WTC11 (cell line): ENCODE results near the gene TBC1D22A. TPM values are rescaled to one million over a fixed set of nuclear protein-coding genes. Genes with fewer than 3 reads are reported as not detected.

ENCODE experiments used
- ATAC-seq: fragments of 200-7000 bp; cut with Tn5 transposase; 2 replicates; pipeline ENCODE4 v1.10.0; 2021; ENCODE audit warnings: mild to moderate bottlenecking, moderate library complexity
- CTCF ChIA-PET: fragments of 300-600 bp; sonication (Branson Sonifier 250); formaldehyde crosslinking; loops from one replicate; lab custom pipeline; 2021; ENCODE audit warnings: antibody characterized with exemption; lab: Charles Lee
- POLR2A ChIA-PET: fragments of 350-600 bp; sonication (Branson Sonifier 250); formaldehyde crosslinking; loops from one replicate; lab custom pipeline; 2021; ENCODE audit warnings: antibody characterized with exemption; lab: Charles Lee
- DNase-seq: peaks from one replicate; pipeline ENCODE4 v3.0.0; 2021; ENCODE audit warnings: low spot score
- H3K27ac Mint-ChIP-seq: 2 replicates; pipeline ENCODE4 v1.8.0; 2021; ENCODE audit warnings: mixed read lengths
- H3K27me3 Mint-ChIP-seq: 2 replicates; pipeline ENCODE4 v1.8.0; 2021; ENCODE audit warnings: low read depth, mild to moderate bottlenecking, moderate library complexity, mixed read lengths
- H3K36me3 Mint-ChIP-seq: 2 replicates; pipeline ENCODE4 v1.8.0; 2021; ENCODE audit warnings: mixed read lengths
- H3K4me1 Mint-ChIP-seq: 2 replicates; pipeline ENCODE4 v1.8.0; 2022; ENCODE audit warnings: mixed read lengths
- H3K4me3 Mint-ChIP-seq: 2 replicates; pipeline ENCODE4 v1.8.0; 2021; ENCODE audit warnings: mild to moderate bottlenecking, moderate library complexity, mixed read lengths
- H3K9me3 Mint-ChIP-seq: 2 replicates; pipeline ENCODE4 v1.8.0; 2021; ENCODE audit warnings: mixed read lengths
- AR ChIP-seq: fragments of 250-450 bp; sonication (Bioruptor Pico); IDR thresholded peaks from 2 replicates; pipeline ENCODE4 v1.9.0; 2021; ENCODE audit warnings: mild to moderate bottlenecking
- ATF1 ChIP-seq: sonication (generic); formaldehyde crosslinking; IDR thresholded peaks from 2 replicates; pipeline ENCODE4 v1.8.1; 2023; ENCODE audit warnings: mild to moderate bottlenecking, moderate library complexity, missing genetic modification reagents
- CREB1 ChIP-seq: sonication (generic); formaldehyde crosslinking; IDR thresholded peaks from 2 replicates; pipeline ENCODE4 v1.8.0; 2023; ENCODE audit warnings: mild to moderate bottlenecking, missing genetic modification reagents
- E2F4 ChIP-seq: sonication (generic); formaldehyde crosslinking; IDR thresholded peaks from 2 replicates; pipeline ENCODE4 v1.8.1; 2022; ENCODE audit warnings: low read depth, mild to moderate bottlenecking, moderate library complexity, missing genetic modification reagents, borderline replicate concordance
- ELF4 ChIP-seq: sonication (generic); formaldehyde crosslinking; IDR thresholded peaks from 2 replicates; pipeline ENCODE4 v1.8.1; 2022; ENCODE audit warnings: low read depth, mild to moderate bottlenecking, moderate library complexity, missing genetic modification reagents
- ETV6 ChIP-seq: sonication (generic); formaldehyde crosslinking; IDR thresholded peaks from 2 replicates; pipeline ENCODE4 v1.8.1; 2022; ENCODE audit warnings: mild to moderate bottlenecking, missing genetic modification reagents
- FOXJ3 ChIP-seq: sonication (generic); formaldehyde crosslinking; IDR thresholded peaks from 2 replicates; pipeline ENCODE4 v1.9.0; 2021; ENCODE audit warnings: missing genetic modification reagents, mild to moderate bottlenecking, borderline replicate concordance
- GABPB1 ChIP-seq: sonication (generic); formaldehyde crosslinking; IDR thresholded peaks from 2 replicates; pipeline ENCODE4 v1.8.1; 2023; ENCODE audit warnings: mild to moderate bottlenecking, missing genetic modification reagents
- IRF2 ChIP-seq: sonication (generic); formaldehyde crosslinking; IDR thresholded peaks from 2 replicates; pipeline ENCODE4 v1.8.0; 2022; ENCODE audit warnings: low read depth, missing genetic modification reagents, borderline replicate concordance
- MXD4 ChIP-seq: fragments of 250-450 bp; sonication (Bioruptor Pico); IDR thresholded peaks from 2 replicates; pipeline ENCODE4 v1.8.0; 2021; ENCODE audit warnings: mild to moderate bottlenecking, moderate library complexity, borderline replicate concordance
- MYBL2 ChIP-seq: sonication (generic); formaldehyde crosslinking; IDR thresholded peaks from 2 replicates; pipeline ENCODE4 v1.8.1; 2023; ENCODE audit warnings: mild to moderate bottlenecking, moderate library complexity, missing genetic modification reagents
- NFYB ChIP-seq: sonication (generic); formaldehyde crosslinking; conservative IDR thresholded peaks from 2 replicates; pipeline ENCODE4 v1.8.0; 2022; ENCODE audit warnings: low read depth, missing genetic modification reagents
- OVOL2 ChIP-seq: fragments of 250-450 bp; sonication (Bioruptor Pico); IDR thresholded peaks from 2 replicates; pipeline ENCODE4 v1.9.0; 2021; ENCODE audit warnings: mild to moderate bottlenecking, borderline replicate concordance
- PRRX2 ChIP-seq: fragments of 250-450 bp; sonication (Bioruptor Pico); IDR thresholded peaks from 2 replicates; pipeline ENCODE4 v1.8.0; 2021; ENCODE audit warnings: mild to moderate bottlenecking
- RORB ChIP-seq: fragments of 250-450 bp; sonication (Bioruptor Pico); IDR thresholded peaks from 2 replicates; pipeline ENCODE4 v1.9.0; 2021; ENCODE audit warnings: mild to moderate bottlenecking
- SMAD3 ChIP-seq: sonication (generic); formaldehyde crosslinking; IDR thresholded peaks from 2 replicates; pipeline ENCODE4 v1.8.0; 2022; ENCODE audit warnings: missing genetic modification reagents, mild to moderate bottlenecking, borderline replicate concordance
- SOX15 ChIP-seq: fragments of 250-450 bp; sonication (Bioruptor Pico); IDR thresholded peaks from 2 replicates; pipeline ENCODE4 v1.9.0; 2021; ENCODE audit warnings: mild to moderate bottlenecking
- TEAD4 ChIP-seq: sonication (generic); formaldehyde crosslinking; IDR thresholded peaks from 2 replicates; pipeline ENCODE4 v1.8.0; 2022; ENCODE audit warnings: mild to moderate bottlenecking, missing genetic modification reagents
- ZBTB21 ChIP-seq: sonication (generic); formaldehyde crosslinking; IDR thresholded peaks from 2 replicates; pipeline ENCODE4 v1.8.1; 2023; ENCODE audit warnings: mild to moderate bottlenecking, missing genetic modification reagents, borderline replicate concordance
- ZNF121 ChIP-seq: sonication (generic); formaldehyde crosslinking; IDR thresholded peaks from 2 replicates; pipeline ENCODE4 v1.8.0; 2023; ENCODE audit warnings: missing genetic modification reagents
- ZNF138 ChIP-seq: sonication (generic); formaldehyde crosslinking; conservative IDR thresholded peaks from 2 replicates; pipeline ENCODE4 v1.8.1; 2022; ENCODE audit warnings: mild to moderate bottlenecking, moderate library complexity, missing genetic modification reagents
- ZNF263 ChIP-seq: sonication (generic); formaldehyde crosslinking; IDR thresholded peaks from 2 replicates; pipeline ENCODE4 v1.8.1; 2022; ENCODE audit warnings: low read depth, mild to moderate bottlenecking, moderate library complexity, missing genetic modification reagents
- ZNF423 ChIP-seq: fragments of 250-450 bp; sonication (Bioruptor Pico); IDR thresholded peaks from 2 replicates; pipeline ENCODE4 v2.1.2; 2022; ENCODE audit warnings: mild to moderate bottlenecking, moderate library complexity
- ZNF671 ChIP-seq: fragments of 250-450 bp; sonication (Bioruptor Pico); IDR thresholded peaks from 2 replicates; pipeline ENCODE4 v1.8.0; 2021; ENCODE audit warnings: mild to moderate bottlenecking
- total RNA-seq: library from RNA; stranded (reverse); gene quantifications from 3 replicates; pipeline ENCODE4 v1.2.3, GENCODE V29; 2021
- TF ChIP-seq, protein P1 (sequence below): sonication (generic); formaldehyde crosslinking; IDR thresholded peaks from 2 replicates; pipeline ENCODE4 v1.8.1; 2022; ENCODE audit warnings: missing genetic modification reagents, borderline replicate concordance
- TF ChIP-seq, protein P2 (sequence below): sonication (generic); formaldehyde crosslinking; IDR thresholded peaks from 2 replicates; pipeline ENCODE4 v1.8.1; 2023; ENCODE audit warnings: mild to moderate bottlenecking, missing genetic modification reagents, moderate library complexity
- TF ChIP-seq, protein P3 (sequence below): fragments of 250-450 bp; sonication (Bioruptor Pico); IDR thresholded peaks from 2 replicates; pipeline ENCODE4 v1.8.0; 2021; ENCODE audit warnings: mild to moderate bottlenecking

TBC1D22A gene
- total RNA-seq, 1 experiment from 2014 or later: 18.1 TPM

GRCh38 chr22:46896166-46896565, 133.7 kb downstream of the TBC1D22A start:
- no peak for TF ChIP-seq CREB1 (CRISPR knock-in tag)
- no peak for TF ChIP-seq PRRX2 (CRISPR knock-in tag)
- TF ChIP-seq IRF2 (CRISPR knock-in tag): no peak
- TF ChIP-seq FOXJ3: no peak
- H3K27ac Mint-ChIP-seq: no peak overlapping the region
- H3K9me3 Mint-ChIP-seq: no peaks in the 10 kb centered on the region; the same call in 1 of the 2 replicates
- H3K4me3 Mint-ChIP-seq: no peak overlapping the region
- CTCF ChIA-PET: no interaction called here
- ATAC-seq (no peak), DNase-seq (no peak)
- POLR2A ChIA-PET: no interaction called here
- peaks cover 8% of the 10 kb centered on the region for H3K36me3 Mint-ChIP-seq
- no peaks in the 10 kb centered on the region for H3K4me1 Mint-ChIP-seq
- no peaks in the 10 kb centered on the region for H3K27me3 Mint-ChIP-seq

GRCh38 chr22:46896568-46897245, 134.3 kb downstream of the TBC1D22A start:
- peaks cover 8% of the 10 kb centered on the region for H3K36me3 Mint-ChIP-seq
- POLR2A ChIA-PET: no interaction called here
- H3K27ac Mint-ChIP-seq: 0 out of 2 replicates have a peak overlapping the region, but pooled peaks have one; percentile 3
- no peak for ATAC-seq
- CTCF ChIA-PET: no interaction called here
- no peaks in the 10 kb centered on the region; the same call in 1 of the 2 replicates for H3K4me1 Mint-ChIP-seq
- no peak overlapping the region for H3K4me3 Mint-ChIP-seq
- TF ChIP-seq E2F4 (CRISPR knock-in tag) (no peak), MXD4 (CRISPR knock-in tag) (no peak), SMAD3 (CRISPR knock-in tag) (no peak), ZNF138 (CRISPR knock-in tag) (no peak), ZNF423 (no peak), ZNF121 (CRISPR knock-in tag) (no peak), ATF1 (CRISPR knock-in tag) (no peak), AR (CRISPR knock-in tag) (no peak), SOX15 (no peak)
- TF ChIP-seq, protein P1, sequence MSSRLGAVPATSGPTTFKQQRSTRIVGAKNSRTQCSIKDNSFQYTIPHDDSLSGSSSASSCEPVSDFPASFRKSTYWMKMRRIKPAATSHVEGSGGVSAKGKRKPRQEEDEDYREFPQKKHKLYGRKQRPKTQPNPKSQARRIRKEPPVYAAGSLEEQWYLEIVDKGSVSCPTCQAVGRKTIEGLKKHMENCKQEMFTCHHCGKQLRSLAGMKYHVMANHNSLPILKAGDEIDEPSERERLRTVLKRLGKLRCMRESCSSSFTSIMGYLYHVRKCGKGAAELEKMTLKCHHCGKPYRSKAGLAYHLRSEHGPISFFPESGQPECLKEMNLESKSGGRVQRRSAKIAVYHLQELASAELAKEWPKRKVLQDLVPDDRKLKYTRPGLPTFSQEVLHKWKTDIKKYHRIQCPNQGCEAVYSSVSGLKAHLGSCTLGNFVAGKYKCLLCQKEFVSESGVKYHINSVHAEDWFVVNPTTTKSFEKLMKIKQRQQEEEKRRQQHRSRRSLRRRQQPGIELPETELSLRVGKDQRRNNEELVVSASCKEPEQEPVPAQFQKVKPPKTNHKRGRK (CRISPR knock-in tag): no peak
- H3K27me3 Mint-ChIP-seq: no peaks in the 10 kb centered on the region
- DNase-seq: no peak
- H3K9me3 Mint-ChIP-seq: no peaks in the 10 kb centered on the region; the same call in 1 of the 2 replicates

DNA sequence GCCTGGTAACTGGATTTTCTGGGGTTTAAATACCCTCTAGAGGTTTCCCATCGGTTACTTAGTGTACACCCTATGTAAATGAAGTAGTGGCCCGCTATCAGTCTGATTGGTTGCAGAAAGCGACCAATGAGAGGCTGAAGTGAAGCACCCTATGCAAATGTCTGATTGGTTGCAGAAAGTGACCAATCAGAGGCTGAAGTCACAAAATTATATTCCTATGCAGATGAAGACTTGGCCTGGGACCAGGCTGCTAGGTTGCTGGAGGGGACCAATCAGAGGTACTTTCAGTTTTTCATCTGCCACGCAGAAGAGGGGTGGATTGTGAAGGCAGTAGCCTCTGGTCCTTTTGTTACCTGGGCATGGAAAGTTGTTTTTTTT, 134.8 kb downstream of the TBC1D22A start:
- ATAC-seq (no peak), DNase-seq (no peak)
- Mint-ChIP-seq H3K9me3 (no peaks in the 10 kb centered on the region; the same call in 1 of the 2 replicates), H3K27ac (no peak overlapping the region), H3K36me3 (peaks cover 8% of the 10 kb centered on the region), H3K27me3 (no peaks in the 10 kb centered on the region), H3K4me3 (no peak overlapping the region), H3K4me1 (peaks cover 5% of the 10 kb centered on the region; the same call in 1 of the 2 replicates)
- ChIA-PET POLR2A (interaction anchor here (0.6 kb wide), 1 partner anchor 18 kb away, joined by 8 read pairs; no protein-coding TSS in a partner anchor), CTCF (no interaction called here)
- no peak for TF ChIP-seq TEAD4 (CRISPR knock-in tag)
- no peak for TF ChIP-seq NFYB (CRISPR knock-in tag)
- no peak for TF ChIP-seq ATF1 (CRISPR knock-in tag)
- TF ChIP-seq, protein P2, sequence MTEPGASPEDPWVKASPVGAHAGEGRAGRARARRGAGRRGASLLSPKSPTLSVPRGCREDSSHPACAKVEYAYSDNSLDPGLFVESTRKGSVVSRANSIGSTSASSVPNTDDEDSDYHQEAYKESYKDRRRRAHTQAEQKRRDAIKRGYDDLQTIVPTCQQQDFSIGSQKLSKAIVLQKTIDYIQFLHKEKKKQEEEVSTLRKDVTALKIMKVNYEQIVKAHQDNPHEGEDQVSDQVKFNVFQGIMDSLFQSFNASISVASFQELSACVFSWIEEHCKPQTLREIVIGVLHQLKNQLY (CRISPR knock-in tag): no peak
- TF ChIP-seq ZNF121 (CRISPR knock-in tag): no peak
- TF ChIP-seq ELF4: no peak
- no peak for TF ChIP-seq ZBTB21 (CRISPR knock-in tag)
- TF ChIP-seq ZNF263 (CRISPR knock-in tag): no peak
- TF ChIP-seq RORB (CRISPR knock-in tag): no peak
- no peak for TF ChIP-seq ETV6 (CRISPR knock-in tag)
- TF ChIP-seq GABPB1 (CRISPR knock-in tag): no peak
- no peak for TF ChIP-seq OVOL2 (CRISPR knock-in tag)
- no peak for TF ChIP-seq ZNF671
- no peak for TF ChIP-seq MYBL2
- TF ChIP-seq, protein P3, sequence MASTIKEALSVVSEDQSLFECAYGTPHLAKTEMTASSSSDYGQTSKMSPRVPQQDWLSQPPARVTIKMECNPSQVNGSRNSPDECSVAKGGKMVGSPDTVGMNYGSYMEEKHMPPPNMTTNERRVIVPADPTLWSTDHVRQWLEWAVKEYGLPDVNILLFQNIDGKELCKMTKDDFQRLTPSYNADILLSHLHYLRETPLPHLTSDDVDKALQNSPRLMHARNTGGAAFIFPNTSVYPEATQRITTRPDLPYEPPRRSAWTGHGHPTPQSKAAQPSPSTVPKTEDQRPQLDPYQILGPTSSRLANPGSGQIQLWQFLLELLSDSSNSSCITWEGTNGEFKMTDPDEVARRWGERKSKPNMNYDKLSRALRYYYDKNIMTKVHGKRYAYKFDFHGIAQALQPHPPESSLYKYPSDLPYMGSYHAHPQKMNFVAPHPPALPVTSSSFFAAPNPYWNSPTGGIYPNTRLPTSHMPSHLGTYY (CRISPR knock-in tag): no peak
